HG02852 (cell line): ENCODE results near the gene PKD1L1.

Experiments
- ATAC-seq: cut with Tn5 transposase; IDR thresholded peaks from one replicate; pipeline ENCODE4 v1.9.1; 2021; ENCODE audit warnings: mild to moderate bottlenecking, moderate library complexity; ENCODE audit not compliant: unreplicated experiment

PKD1L1 gene

GRCh38 chr7:47739891-47740290, 208.4 kb downstream of the PKD1L1 start:
- no peak for ATAC-seq

GRCh38 chr7:47739301-47739875, 208.9 kb downstream of the PKD1L1 start:
- no peak for ATAC-seq

- no peak for ATAC-seq
These were observed 209.6 kb downstream of the PKD1L1 start for GRCh38 chr7:47738563-47739166.

- ATAC-seq: no peak
These were observed 210.7 kb downstream of the PKD1L1 start for GRCh38 chr7:47737601-47738000.

- ATAC-seq: no peak
These were observed 212.6 kb downstream of the PKD1L1 start for GRCh38 chr7:47735431-47736345.

- ATAC-seq: no peak
These were observed 213.3 kb downstream of the PKD1L1 start for GRCh38 chr7:47734949-47735291.

GRCh38 chr7:47734287-47734948, 213.8 kb downstream of the PKD1L1 start:
- no peak for ATAC-seq

- ATAC-seq: no peak
These were observed 218.1 kb downstream of the PKD1L1 start for GRCh38 chr7:47730142-47730541.

- no peak for ATAC-seq
These were observed 222.1 kb downstream of the PKD1L1 start for GRCh38 chr7:47726047-47726726.

- peak; percentile 48 for ATAC-seq
These were observed 223.1 kb downstream of the PKD1L1 start for GRCh38 chr7:47725031-47725780.
